Panc1 (cell line): Measurements from ENCODE around the gene SMYD4. TPM values are rescaled to one million over a fixed set of nuclear protein-coding genes. Genes with fewer than 3 reads are reported as not detected.

Experiments used
- ATAC-seq: fragments of 200-7000 bp; cut with Tn5 transposase; 2 replicates; pipeline ENCODE4 v1.9.1; 2020; ENCODE audit warnings: mild to moderate bottlenecking, moderate library complexity
- BruUV-seq: library from RNA; stranded (reverse); fragments of 400-500 nt; replicated peaks from 2 replicates; lab custom pipeline; 2021; lab: Mats Ljungman, UMichigan
- CTCF ChIA-PET: fragments of 300-600 bp; sonication (Branson Sonifier 250); formaldehyde crosslinking; loops from one replicate; lab custom pipeline; 2022; ENCODE audit warnings: antibody characterized with exemption; lab: Charles Lee
- POLR2A ChIA-PET: fragments of 300-600 bp; sonication (Branson Sonifier 250); formaldehyde crosslinking; loops from one replicate; lab custom pipeline; 2022; ENCODE audit warnings: antibody characterized with exemption; lab: Charles Lee
- DNase-seq: peaks from one replicate; pipeline ENCODE4 v3.0.0-alpha.2; 2010; ENCODE audit warnings: low read depth, low spot score
- H3K27ac ChIP-seq: 2 replicates; pipeline ENCODE4 v1.5.1; 2011; ENCODE audit warnings: mild to moderate bottlenecking, low read length, inconsistent platforms
- H3K27me3 ChIP-seq: fragments of 200-500 bp; sonication (Bioruptor generic); 2 replicates; pipeline ENCODE4 v1.6.0; 2014; ENCODE audit warnings: low read length, inconsistent platforms; ENCODE audit not compliant: control insufficient read depth, insufficient read depth
- H3K36me3 ChIP-seq: fragments of 200-500 bp; sonication (Bioruptor generic); 2 replicates; pipeline ENCODE4 v1.5.1; 2014; ENCODE audit warnings: inconsistent platforms, mild to moderate bottlenecking, low read length, moderate library complexity; ENCODE audit not compliant: control insufficient read depth, insufficient read depth
- H3K4me1 ChIP-seq: 2 replicates; pipeline ENCODE4 v1.5.1; 2011; ENCODE audit warnings: inconsistent platforms, mild to moderate bottlenecking, low read length, moderate library complexity; ENCODE audit not compliant: control insufficient read depth, insufficient read depth
- H3K4me3 ChIP-seq, 2 experiments: 2 replicates each; pipeline ENCODE4 v1.5.1; 2011 to 2012; ENCODE audit warnings: low read depth in 2 of 2, low read length in 2 of 2, mild to moderate bottlenecking in 2 of 2, inconsistent platforms in 1 of 2, moderate library complexity in 1 of 2
- H3K9me3 ChIP-seq: fragments of 200-500 bp; sonication (Bioruptor generic); 2 replicates; pipeline ENCODE4 v1.5.1; 2014; ENCODE audit warnings: low read depth, mild to moderate bottlenecking, inconsistent platforms, low read length, moderate library complexity; ENCODE audit not compliant: control insufficient read depth, insufficient read depth
- POLR2AphosphoS5 ChIP-seq: IDR thresholded peaks from 2 replicates; pipeline ENCODE4 v1.6.1; 2012; ENCODE audit warnings: mild to moderate bottlenecking, low read depth, low read length, moderate library complexity
- REST ChIP-seq, 2 experiments: IDR thresholded peaks; 2 replicates each; pipeline ENCODE4 v1.6.1; 2011 to 2012; ENCODE audit warnings: low read depth in 2 of 2, control low read depth in 1 of 2, low read length in 1 of 2, mild to moderate bottlenecking in 1 of 2, moderate library complexity in 1 of 2; ENCODE audit not compliant: insufficient read depth in 1 of 2
- SIN3A ChIP-seq: IDR thresholded peaks from 2 replicates; pipeline ENCODE4 v1.6.1; 2012; ENCODE audit warnings: low read depth, mild to moderate bottlenecking, low read length, moderate library complexity, borderline replicate concordance; ENCODE audit not compliant: insufficient read depth
- TCF7L2 ChIP-seq: IDR thresholded peaks from 2 replicates; pipeline ENCODE4 v1.6.1; 2011; ENCODE audit warnings: mild to moderate bottlenecking, low read depth, low read length, inconsistent platforms
- in situ Hi-C: cut with HindIII; loops from 2 replicates; pipeline ENCODE4 v1.10.0; 2016; ENCODE audit warnings: low sequenced_read_pairs, low pct_unique_long_range_greater_than_20kb
- intact Hi-C: fragments of 100-400 bp; cut with micrococcal nuclease; formaldehyde crosslinking; loops from one replicate; pipeline ENCODE4 v1.10.0; 2022; ENCODE audit not compliant: unreplicated experiment
- total RNA-seq: library from RNA; stranded (reverse); gene quantifications from one replicate; pipeline ENCODE4 v1.2.1, GENCODE V29; 2021; ENCODE audit not compliant: unreplicated experiment
- TF ChIP-seq, protein P1 (sequence below): fragments of 450-650 bp; IDR thresholded peaks from 2 replicates; pipeline ENCODE4 v1.5.1; 2017; ENCODE audit warnings: mild to moderate bottlenecking

The SMYD4 gene
- total RNA-seq, 1 experiment from 2014 or later = 17.1 TPM

DNA sequence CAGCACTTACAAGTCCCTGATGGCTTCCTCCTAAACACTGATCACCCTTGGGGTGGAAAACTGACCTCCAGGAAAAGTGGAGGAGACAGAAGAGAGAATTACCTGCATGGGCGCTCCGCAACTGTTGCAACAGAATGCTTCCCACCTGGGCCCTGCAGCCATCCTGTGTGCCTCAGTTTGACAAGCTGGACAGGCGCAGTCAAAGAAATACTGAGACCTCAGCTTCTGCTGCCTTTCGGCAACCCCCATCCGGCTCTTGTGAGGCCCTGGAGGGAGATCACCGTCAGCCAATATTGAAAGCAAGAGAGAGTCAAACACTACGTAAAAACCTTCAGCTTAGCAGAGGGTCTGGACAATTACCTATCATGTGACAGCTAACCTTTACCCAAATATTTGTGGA, 43.0 kb downstream of the SMYD4 start:
- ChIA-PET CTCF (no interaction called here), POLR2A (no interaction called here)
- Histone ChIP-seq H3K27me3 (no peaks in the 10 kb centered on the region), H3K36me3 (no peaks in the 10 kb centered on the region; the same call in 1 of the 2 replicates), H3K4me1 (peaks cover 15% of the 10 kb centered on the region), H3K4me3 (no peak overlapping the region), H3K9me3 (no peaks in the 10 kb centered on the region), H3K27ac (peak overlapping the region; percentile 39)
- in situ Hi-C loops (no loop called here), intact Hi-C loops (no loop called here)
- ATAC-seq (no peak), DNase-seq (no peak)
- TF ChIP-seq REST (IDR thresholded peaks at IDR 0.05; ENCODE audit: insufficient read depth in 1 of 2, low read depth in 2 of 2, low read length in 1 of 2) = no peak
- TF ChIP-seq, protein P1, sequence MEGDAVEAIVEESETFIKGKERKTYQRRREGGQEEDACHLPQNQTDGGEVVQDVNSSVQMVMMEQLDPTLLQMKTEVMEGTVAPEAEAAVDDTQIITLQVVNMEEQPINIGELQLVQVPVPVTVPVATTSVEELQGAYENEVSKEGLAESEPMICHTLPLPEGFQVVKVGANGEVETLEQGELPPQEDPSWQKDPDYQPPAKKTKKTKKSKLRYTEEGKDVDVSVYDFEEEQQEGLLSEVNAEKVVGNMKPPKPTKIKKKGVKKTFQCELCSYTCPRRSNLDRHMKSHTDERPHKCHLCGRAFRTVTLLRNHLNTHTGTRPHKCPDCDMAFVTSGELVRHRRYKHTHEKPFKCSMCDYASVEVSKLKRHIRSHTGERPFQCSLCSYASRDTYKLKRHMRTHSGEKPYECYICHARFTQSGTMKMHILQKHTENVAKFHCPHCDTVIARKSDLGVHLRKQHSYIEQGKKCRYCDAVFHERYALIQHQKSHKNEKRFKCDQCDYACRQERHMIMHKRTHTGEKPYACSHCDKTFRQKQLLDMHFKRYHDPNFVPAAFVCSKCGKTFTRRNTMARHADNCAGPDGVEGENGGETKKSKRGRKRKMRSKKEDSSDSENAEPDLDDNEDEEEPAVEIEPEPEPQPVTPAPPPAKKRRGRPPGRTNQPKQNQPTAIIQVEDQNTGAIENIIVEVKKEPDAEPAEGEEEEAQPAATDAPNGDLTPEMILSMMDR = no peak
- TF ChIP-seq POLR2AphosphoS5 = no peak
- no peak for TF ChIP-seq SIN3A
- no peak for TF ChIP-seq TCF7L2
- no TSS peak for BruUV-seq

- intact Hi-C loops (no loop called here), in situ Hi-C loops (no loop called here)
- H3K4me1 ChIP-seq = peaks cover 15% of the 10 kb centered on the region
- H3K36me3 ChIP-seq = no peaks in the 10 kb centered on the region; the same call in 1 of the 2 replicates
- POLR2A ChIA-PET = no interaction called here
- DNase-seq = no peak
- CTCF ChIA-PET = no interaction called here
- no peak overlapping the region for H3K27ac ChIP-seq
- no TSS peak for BruUV-seq
- TF ChIP-seq, protein P1 = no peak
- no peak for TF ChIP-seq POLR2AphosphoS5
- TF ChIP-seq SIN3A = no peak
- TF ChIP-seq REST (IDR thresholded peaks at IDR 0.05; ENCODE audit: insufficient read depth in 1 of 2, low read depth in 2 of 2, low read length in 1 of 2) = no peak
- TF ChIP-seq TCF7L2 = no peak
- ATAC-seq = no peak
- no peaks in the 10 kb centered on the region for H3K9me3 ChIP-seq
- no peaks in the 10 kb centered on the region for H3K27me3 ChIP-seq
- no peak overlapping the region for H3K4me3 ChIP-seq
Observed at GRCh38 chr17:1785930-1786329, 43.8 kb downstream of the SMYD4 start.
